Esophagus squamous epithelium (tissue), 4 donors: ENCODE measurements around the gene PCP4.

Experiments used
- POLR2A ChIP-seq, 4 donors: fragments of 450-650 bp; IDR thresholded peaks; one replicate each; pipeline ENCODE4 v1.6.1; 2017; ENCODE audit warnings: antibody characterized with exemption in 4 of 4, mild to moderate bottlenecking in 4 of 4, moderate library complexity in 3 of 4
- TF ChIP-seq, protein P1 (sequence below), 6 experiments: fragments of 450-650 bp in 4 of 6; fragments of 200-600 bp in 2 of 6; sonication (generic) in 2 of 6; IDR thresholded peaks; one replicate each; pipeline ENCODE4 v1.5.1; 2016 to 2019; ENCODE audit warnings: antibody characterized with exemption in 6 of 6, mild to moderate bottlenecking in 4 of 6, moderate library complexity in 4 of 6

GRCh38 chr21:39952265-39952664 lies 85.0 kb downstream of the PCP4 start:
- TF ChIP-seq, protein P1, sequence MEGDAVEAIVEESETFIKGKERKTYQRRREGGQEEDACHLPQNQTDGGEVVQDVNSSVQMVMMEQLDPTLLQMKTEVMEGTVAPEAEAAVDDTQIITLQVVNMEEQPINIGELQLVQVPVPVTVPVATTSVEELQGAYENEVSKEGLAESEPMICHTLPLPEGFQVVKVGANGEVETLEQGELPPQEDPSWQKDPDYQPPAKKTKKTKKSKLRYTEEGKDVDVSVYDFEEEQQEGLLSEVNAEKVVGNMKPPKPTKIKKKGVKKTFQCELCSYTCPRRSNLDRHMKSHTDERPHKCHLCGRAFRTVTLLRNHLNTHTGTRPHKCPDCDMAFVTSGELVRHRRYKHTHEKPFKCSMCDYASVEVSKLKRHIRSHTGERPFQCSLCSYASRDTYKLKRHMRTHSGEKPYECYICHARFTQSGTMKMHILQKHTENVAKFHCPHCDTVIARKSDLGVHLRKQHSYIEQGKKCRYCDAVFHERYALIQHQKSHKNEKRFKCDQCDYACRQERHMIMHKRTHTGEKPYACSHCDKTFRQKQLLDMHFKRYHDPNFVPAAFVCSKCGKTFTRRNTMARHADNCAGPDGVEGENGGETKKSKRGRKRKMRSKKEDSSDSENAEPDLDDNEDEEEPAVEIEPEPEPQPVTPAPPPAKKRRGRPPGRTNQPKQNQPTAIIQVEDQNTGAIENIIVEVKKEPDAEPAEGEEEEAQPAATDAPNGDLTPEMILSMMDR (IDR thresholded peaks at IDR 0.05) = no peak
- TF ChIP-seq POLR2A (IDR thresholded peaks at IDR 0.05) = no peak
